ENCODE data around the gene SFMBT1.
"Not testable (repeated sequence)": the region's sequence is repeated elsewhere in the genome, so short reads cannot be mapped to it uniquely, and the experiment has no call there.

Gene SFMBT1

GRCh38 chr3:53065841-53066480 lies 20.1 kb upstream of the SFMBT1 start:
- FAIRE-seq: no peak
- TF ChIP-seq, protein P1, sequence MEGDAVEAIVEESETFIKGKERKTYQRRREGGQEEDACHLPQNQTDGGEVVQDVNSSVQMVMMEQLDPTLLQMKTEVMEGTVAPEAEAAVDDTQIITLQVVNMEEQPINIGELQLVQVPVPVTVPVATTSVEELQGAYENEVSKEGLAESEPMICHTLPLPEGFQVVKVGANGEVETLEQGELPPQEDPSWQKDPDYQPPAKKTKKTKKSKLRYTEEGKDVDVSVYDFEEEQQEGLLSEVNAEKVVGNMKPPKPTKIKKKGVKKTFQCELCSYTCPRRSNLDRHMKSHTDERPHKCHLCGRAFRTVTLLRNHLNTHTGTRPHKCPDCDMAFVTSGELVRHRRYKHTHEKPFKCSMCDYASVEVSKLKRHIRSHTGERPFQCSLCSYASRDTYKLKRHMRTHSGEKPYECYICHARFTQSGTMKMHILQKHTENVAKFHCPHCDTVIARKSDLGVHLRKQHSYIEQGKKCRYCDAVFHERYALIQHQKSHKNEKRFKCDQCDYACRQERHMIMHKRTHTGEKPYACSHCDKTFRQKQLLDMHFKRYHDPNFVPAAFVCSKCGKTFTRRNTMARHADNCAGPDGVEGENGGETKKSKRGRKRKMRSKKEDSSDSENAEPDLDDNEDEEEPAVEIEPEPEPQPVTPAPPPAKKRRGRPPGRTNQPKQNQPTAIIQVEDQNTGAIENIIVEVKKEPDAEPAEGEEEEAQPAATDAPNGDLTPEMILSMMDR (IDR thresholded peaks at IDR 0.05; ENCODE audit: insufficient read depth, missing control alignments): no peak
- no peak for DNase-seq (ENCODE audit: insufficient read length, low spot score)

DNA sequence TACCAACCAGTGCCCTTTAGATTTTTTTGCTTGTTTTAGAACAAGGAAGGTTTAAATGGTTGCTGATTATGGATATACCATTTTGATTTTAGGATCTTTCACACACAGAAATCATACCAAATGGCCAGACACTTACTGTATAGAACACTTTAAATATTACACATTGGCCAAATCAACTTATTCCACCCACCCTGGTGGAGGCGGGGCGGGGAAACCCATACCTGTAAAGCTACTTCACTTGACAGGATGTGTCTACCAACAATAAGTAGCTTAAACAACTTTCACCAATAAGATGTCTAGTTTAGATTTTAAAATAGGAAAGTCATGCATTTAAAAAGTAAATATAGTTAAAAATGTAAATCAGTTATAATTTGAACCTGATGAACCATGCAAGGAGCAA lies 17.0 kb upstream of the SFMBT1 start:
- DNase-seq (ENCODE audit: insufficient read length, low spot score) (no peak), FAIRE-seq (no peak)
- TF ChIP-seq, protein P1 (IDR thresholded peaks at IDR 0.05; ENCODE audit: insufficient read depth, missing control alignments): no peak

DNA sequence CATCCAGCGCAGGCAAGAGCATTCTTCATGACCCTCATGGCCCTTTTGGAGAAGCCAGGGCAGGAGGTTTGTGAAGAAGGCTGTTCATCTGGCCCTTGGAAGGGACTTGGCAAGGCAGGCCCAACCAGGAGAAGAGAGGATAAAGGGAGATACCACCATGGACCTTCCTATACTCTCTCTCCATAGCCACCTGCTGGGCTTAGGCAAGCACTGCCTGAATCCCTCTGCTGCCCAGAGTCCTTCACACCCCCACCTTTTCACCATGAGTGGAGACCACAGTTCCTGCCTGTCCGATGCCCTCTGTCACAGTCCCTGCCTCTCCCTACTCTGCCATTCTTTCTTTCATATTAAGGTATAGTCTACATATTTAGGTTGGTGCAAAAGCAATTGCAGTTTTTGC lies 10.6 kb upstream of the SFMBT1 start:
- FAIRE-seq: no peak

DNA sequence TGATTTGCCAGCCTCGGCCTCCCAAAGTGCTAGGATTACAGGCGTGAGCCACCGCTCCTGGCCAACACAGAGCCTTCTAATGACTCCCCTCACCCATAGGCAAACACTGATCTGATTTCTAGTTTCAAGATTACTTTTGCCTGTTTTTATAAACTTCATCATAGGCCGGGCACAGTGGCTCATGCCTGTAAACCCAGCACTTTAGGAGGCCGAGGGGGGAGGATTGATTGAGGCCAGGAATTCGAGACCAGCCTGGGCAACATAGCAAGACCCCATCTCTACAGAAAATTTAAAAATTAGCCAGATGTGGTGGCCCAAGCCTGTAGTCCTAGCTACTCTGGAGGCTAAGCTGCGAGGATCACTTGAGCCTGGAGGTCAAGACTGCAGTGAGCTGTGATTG lies 8.4 kb upstream of the SFMBT1 start:
- FAIRE-seq; DNase-seq (ENCODE audit: insufficient read length, low spot score): not testable (repeated sequence)

More for the DNA sequence above, 10.6 kb upstream of the SFMBT1 start:
- no peak for DNase-seq (ENCODE audit: insufficient read length, low spot score)
- TF ChIP-seq, protein P1 (IDR thresholded peaks at IDR 0.05; ENCODE audit: insufficient read depth, missing control alignments): no peak

DNA sequence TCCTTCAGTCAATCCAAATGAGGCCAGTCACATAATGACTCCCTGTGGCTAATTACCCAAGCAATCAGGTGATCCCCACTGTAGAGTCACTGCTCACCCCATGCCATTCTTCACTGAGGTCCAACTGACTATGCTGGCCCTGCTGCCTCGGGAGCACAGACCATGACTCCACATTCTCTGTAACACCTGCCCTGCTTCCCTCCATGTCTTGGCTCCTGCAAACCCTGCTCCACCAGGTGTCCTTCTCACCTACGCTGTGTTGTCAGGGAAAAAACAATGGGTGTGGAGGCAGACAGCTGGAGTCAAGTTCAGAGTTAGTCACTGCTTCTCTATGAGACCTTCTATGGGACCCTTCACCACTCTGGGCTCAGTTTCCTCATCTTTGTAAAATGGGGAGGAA lies 6.1 kb upstream of the SFMBT1 start:
- no peak for FAIRE-seq
- no peak for DNase-seq (ENCODE audit: insufficient read length, low spot score)
- TF ChIP-seq, protein P1 (IDR thresholded peaks at IDR 0.05; ENCODE audit: insufficient read depth, missing control alignments): no peak

- TF ChIP-seq, protein P1 (IDR thresholded peaks at IDR 0.05; ENCODE audit: insufficient read depth, missing control alignments): no peak
- DNase-seq (ENCODE audit: insufficient read length, low spot score): no peak
- no peak for FAIRE-seq
Observed at GRCh38 chr3:53049987-53050386, 4.1 kb upstream of the SFMBT1 start.

- TF ChIP-seq, protein P1 (IDR thresholded peaks at IDR 0.05; ENCODE audit: insufficient read depth, missing control alignments): no peak
- DNase-seq (ENCODE audit: insufficient read length, low spot score) (peak; percentile 41), FAIRE-seq (no peak)
Observed at GRCh38 chr3:53046171-53047170, 598 bp upstream of the SFMBT1 start.
